Motor neuron (in vitro differentiated cells): ENCODE data around the gene SHOX. TPM values are rescaled to one million over a fixed set of nuclear protein-coding genes. Genes with fewer than 3 reads are reported as not detected.
A peak's percentile ranks its signal among the peaks of the same experiment; 100 is the strongest.
"Not testable (repeated sequence)": the region's sequence is repeated elsewhere in the genome, so short reads cannot be mapped to it uniquely, and the experiment has no call there.

ENCODE experiments used
- ATAC-seq, 8 experiments: fragments of 200-7000 bp; cut with Tn5 transposase; replicated peaks in 6 of 8; 2 replicates each; pipeline ENCODE4 v1.8.0; 2021; ENCODE audit warnings: mild to moderate bottlenecking in 8 of 8, moderate library complexity in 8 of 8
- H3K27ac ChIP-seq, 2 donors: fragments of 250-450 bp; sonication (Bioruptor Pico); 2 replicates each; pipeline ENCODE4 v1.9.0; 2021; ENCODE audit warnings: antibody characterized with exemption in 2 of 2, mild to moderate bottlenecking in 2 of 2, moderate library complexity in 1 of 2
- H3K4me1 ChIP-seq, 2 donors: fragments of 250-450 bp; sonication (Bioruptor Pico); replicated peaks in 1 of 2; 2 replicates each; pipeline ENCODE4 v1.6.1; 2021; ENCODE audit warnings: antibody characterized with exemption in 2 of 2, mild to moderate bottlenecking in 2 of 2, moderate library complexity in 1 of 2
- H3K4me3 ChIP-seq, 5 donors: fragments of 250-450 bp; sonication (Bioruptor Pico); 2 replicates each; pipeline ENCODE4 v1.9.0; 2021; ENCODE audit warnings: antibody characterized with exemption in 5 of 5, mild to moderate bottlenecking in 5 of 5, moderate library complexity in 4 of 5
- WGBS, 10 experiments: fragments of 450-650 bp; shearing (Covaris generic); methylation state at CpG; one replicate each; pipeline ENCODE4 v1.0.0; 2022; 5-methylcytosine and 5-hydroxymethylcytosine counted together
- in situ Hi-C, 9 experiments: fragments of 400-800 bp; cut with MboI; loops; one replicate each; pipeline ENCODE4 v1.15.0; 2021; ENCODE audit warnings: low sequenced_read_pairs in 9 of 9, low pct_unique_long_range_greater_than_20kb in 2 of 9; ENCODE audit not compliant: unreplicated experiment in 9 of 9
- total RNA-seq, 8 experiments: library from RNA; unstranded; fragments of 300-600 nt; gene quantifications; 2 replicates each; pipeline versions ENCODE4 v1.2.3 to v1.2.4, GENCODE V29; 2022

SHOX gene
- total RNA-seq, result under 1 TPM in 7 of 8 experiments, not detected in 1; 0.11 to 0.76 (median 0.23) TPM

DNA sequence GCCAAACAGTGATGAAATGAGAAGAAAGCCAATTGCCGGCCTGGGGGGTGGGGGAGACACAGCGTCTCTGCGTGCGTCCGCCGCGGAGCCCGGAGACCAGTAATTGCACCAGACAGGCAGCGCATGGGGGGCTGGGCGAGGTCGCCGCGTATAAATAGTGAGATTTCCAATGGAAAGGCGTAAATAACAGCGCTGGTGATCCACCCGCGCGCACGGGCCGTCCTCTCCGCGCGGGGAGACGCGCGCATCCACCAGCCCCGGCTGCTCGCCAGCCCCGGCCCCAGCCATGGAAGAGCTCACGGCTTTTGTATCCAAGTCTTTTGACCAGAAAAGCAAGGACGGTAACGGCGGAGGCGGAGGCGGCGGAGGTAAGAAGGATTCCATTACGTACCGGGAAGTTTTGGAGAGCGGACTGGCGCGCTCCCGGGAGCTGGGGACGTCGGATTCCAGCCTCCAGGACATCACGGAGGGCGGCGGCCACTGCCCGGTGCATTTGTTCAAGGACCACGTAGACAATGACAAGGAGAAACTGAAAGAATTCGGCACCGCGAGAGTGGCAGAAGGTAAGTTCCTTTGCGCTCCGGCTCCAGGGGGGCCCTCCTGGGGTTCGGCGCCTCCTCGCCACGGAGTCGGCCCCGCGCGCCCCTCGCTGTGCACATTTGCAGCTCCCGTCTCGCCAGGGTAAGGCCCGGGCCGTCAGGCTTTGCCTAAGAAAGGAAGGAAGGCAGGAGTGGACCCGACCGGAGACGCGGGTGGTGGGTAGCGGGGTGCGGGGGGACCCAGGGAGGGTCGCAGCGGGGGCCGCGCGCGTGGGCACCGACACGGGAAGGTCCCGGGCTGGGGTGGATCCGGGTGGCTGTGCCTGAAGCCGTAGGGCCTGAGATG is at the start of gene SHOX:
TSS of gene SHOX (plus strand) at position 180 of the 885 bp plus-strand sequence. CDS start at position 287, 107 bp downstream.
- in situ Hi-C loops, result no loop called here
- H3K4me3 ChIP-seq, result peak within 1 kb of the TSS in 4 of 5 donors; percentile 6 to 11 (median 8)

DNA sequence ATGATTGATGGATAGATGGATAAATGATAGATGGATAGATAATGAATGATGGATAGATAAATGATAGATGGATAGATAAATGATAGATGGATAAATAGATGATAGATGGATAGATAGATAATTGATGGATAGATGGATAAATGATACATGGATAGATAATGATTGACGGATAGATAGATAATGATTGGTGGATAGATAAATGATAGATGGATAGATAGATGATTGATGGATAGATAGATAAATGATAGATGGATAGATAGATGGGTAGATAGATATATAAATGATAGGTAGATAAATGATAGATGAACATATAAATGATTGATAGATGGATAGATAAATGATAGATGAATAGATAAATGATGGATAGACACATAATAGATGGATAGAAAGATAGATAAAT is 49.5 kb upstream of the SHOX start:
- ATAC-seq, result no peak
- in situ Hi-C loops, result no loop called here
- peaks cover 3 to 6% of the 10 kb centered on the region in 2 donors for H3K4me1 ChIP-seq
- no peak overlapping the region for H3K4me3 ChIP-seq
- H3K27ac ChIP-seq, result no peak overlapping the region
- WGBS, 10 experiments, result 47 to 100% (median 88%) methylated on average over 1 of the region's 1 CpG; no CpG with 5 or more reads in 2 of the 10 experiments

More for the DNA sequence above, at the start of gene SHOX:
- no peak within 1 kb of the TSS for H3K27ac ChIP-seq
- peaks cover 2 to 8% of the 10 kb centered on the region in 2 donors for H3K4me1 ChIP-seq
- ATAC-seq, result no peak
- WGBS, 10 experiments, result 0 to 18% (median 2%) methylated on average over 10 to 31 of the region's 84 CpGs; no CpG with 5 or more reads in 5 of the 10 experiments

GRCh38 chrX:581720-582298 is 48.8 kb upstream of the SHOX start:
- ATAC-seq, result peak in 4 of 8 experiments; percentile 35 to 63 (median 50)
- in situ Hi-C loops, result no loop called here
- no peak overlapping the region for H3K4me3 ChIP-seq
- WGBS, 10 experiments, result 0 to 80% (median 50%) methylated on average over 1 to 4 of the region's 7 CpGs; no CpG with 5 or more reads in 4 of the 10 experiments
- H3K4me1 ChIP-seq, result peaks cover 3 to 6% of the 10 kb centered on the region in 2 donors
- H3K27ac ChIP-seq, result no peak overlapping the region

DNA sequence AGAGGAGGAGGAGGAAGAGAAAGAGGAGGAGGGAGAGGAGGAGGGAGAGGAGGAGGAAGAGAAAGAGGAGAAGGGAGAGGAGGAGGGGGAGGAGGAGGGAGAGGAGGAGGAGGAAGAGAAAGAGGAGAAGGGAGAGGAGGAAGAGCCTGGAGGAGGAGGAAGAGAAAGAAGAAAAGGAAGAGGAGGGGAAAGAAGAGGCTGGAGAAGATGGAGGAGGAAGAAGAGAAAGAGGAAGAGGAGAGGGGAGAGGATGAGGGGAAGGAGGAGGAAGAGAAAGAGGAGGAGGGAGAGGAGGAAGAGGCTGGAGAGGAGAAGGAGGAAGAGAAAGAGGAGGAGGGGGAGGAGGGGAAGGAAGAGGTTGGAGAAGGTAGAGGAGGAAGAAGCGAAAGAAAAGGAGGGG is 46.0 kb upstream of the SHOX start:
- in situ Hi-C loops, result no loop called here
- Histone ChIP-seq H3K27ac (no peak overlapping the region), H3K4me3 (no peak overlapping the region), H3K4me1 (peaks cover 3 to 6% of the 10 kb centered on the region in 2 donors)
- 0% methylated on average over 1 of the region's 1 CpG; no CpG with 5 or more reads in 9 of the 10 experiments for WGBS, 10 experiments
- ATAC-seq, result no peak

GRCh38 chrX:585115-585808 is 45.3 kb upstream of the SHOX start:
- H3K27ac ChIP-seq, result no peak overlapping the region
- ATAC-seq, result peak in 4 of 8 experiments; percentile 50 to 98 (median 97)
- no peak overlapping the region for H3K4me3 ChIP-seq
- H3K4me1 ChIP-seq, result peaks cover 3 to 6% of the 10 kb centered on the region in 2 donors
- 0 to 40% (median 0%) methylated on average over 1 to 6 of the region's 21 CpGs; no CpG with 5 or more reads in 4 of the 10 experiments for WGBS, 10 experiments
- in situ Hi-C loops, result no loop called here

GRCh38 chrX:586351-586750 is 44.2 kb upstream of the SHOX start:
- WGBS, 10 experiments, result 0 to 100% (median 87%) methylated on average over 1 to 6 of the region's 8 CpGs; no CpG with 5 or more reads in 2 of the 10 experiments

DNA sequence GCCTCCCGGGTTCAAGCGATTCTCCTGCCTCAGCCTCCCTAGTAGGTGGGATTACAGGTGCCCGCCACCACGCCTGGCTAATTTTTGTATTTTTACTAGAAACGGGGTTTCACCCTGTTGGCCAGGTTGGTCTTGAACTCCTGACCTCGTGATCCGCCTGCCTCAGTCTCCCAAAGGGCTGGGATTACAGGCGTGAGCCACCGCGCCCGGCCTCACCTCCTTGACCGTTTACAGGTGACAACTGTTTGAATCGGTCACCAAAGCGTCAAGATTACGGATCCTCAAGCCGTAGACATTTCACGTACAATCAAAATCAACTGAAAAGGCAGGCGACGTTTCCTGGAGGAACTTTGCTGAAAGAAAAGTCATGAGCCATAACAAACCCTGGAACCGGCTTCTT is 41.3 kb upstream of the SHOX start:
- ATAC-seq, H3K27ac ChIP-seq, in situ Hi-C loops, H3K4me3 ChIP-seq: not testable (repeated sequence)
- H3K4me1 ChIP-seq, result peaks cover 9 to 10% of the 10 kb centered on the region in 2 donors
- 10 to 96% (median 73%) methylated on average over 2 to 12 of the region's 20 CpGs; no CpG with 5 or more reads in 1 of the 10 experiments for WGBS, 10 experiments

More at GRCh38 chrX:586351-586750, 44.2 kb upstream of the SHOX start:
- Histone ChIP-seq H3K4me1 (peaks cover 9 to 10% of the 10 kb centered on the region in 2 donors), H3K4me3 (no peak overlapping the region), H3K27ac (no peak overlapping the region)
- in situ Hi-C loops, result no loop called here
- ATAC-seq, result no peak

GRCh38 chrX:590693-591404 is 39.7 kb upstream of the SHOX start:
- Histone ChIP-seq H3K4me1 (peaks cover 3 to 7% of the 10 kb centered on the region in 2 donors), H3K4me3 (no peak overlapping the region), H3K27ac (peak overlapping the region in 1 of 2 donors; percentile 21)
- peak in 4 of 8 experiments; percentile 38 to 79 (median 74) for ATAC-seq
- 7 to 100% (median 57%) methylated on average over 2 to 18 of the region's 24 CpGs; no CpG with 5 or more reads in 2 of the 10 experiments for WGBS, 10 experiments
- in situ Hi-C loops, result no loop called here

DNA sequence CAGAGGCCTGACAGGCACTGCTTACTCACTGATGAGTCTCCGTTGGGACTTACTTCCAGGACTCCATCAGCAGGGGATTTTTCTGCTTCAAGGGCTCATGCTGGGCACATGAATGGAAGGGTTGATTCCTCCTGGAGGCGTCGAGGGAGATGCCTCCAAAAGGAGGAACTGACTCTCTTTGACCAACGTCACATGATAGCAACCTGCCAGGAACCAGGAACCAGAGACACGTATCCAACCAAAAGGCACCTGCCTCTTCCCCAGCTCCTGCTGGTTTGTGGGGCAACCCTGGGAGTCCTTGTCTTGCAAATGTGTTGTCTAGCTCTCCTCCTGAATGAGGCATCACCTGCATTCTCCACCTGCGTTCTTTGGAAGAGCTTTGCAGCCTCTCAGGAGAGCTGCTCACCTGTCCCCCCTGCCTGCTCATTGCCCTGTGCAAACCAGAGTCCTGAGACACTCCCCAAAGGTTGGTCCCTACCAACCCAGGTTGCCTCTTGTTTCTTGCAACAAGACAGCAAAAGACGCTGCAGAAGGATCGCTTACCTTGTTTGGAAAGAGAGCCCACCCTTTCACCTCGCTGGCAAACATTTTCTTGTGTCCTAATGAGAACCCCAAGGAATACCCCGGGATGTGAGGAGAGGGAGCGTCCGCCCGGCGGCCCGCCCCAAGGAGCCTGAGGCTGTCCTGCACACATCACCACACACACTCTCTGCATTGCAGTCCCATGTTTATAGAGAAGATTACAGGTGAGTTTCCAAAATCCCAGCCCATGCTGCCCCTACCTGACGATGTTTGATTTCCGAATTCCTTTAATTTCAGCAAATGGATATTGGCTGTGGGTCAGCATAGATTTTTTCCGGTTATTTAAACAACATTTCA is 30.5 kb upstream of the SHOX start:
- in situ Hi-C loops, result no loop called here
- Histone ChIP-seq H3K27ac (no peak overlapping the region), H3K4me1 (no peaks in the 10 kb centered on the region), H3K4me3 (no peak overlapping the region)
- no peak for ATAC-seq
- 6 to 90% (median 68%) methylated on average over 3 to 14 of the region's 18 CpGs; no CpG with 5 or more reads in 1 of the 10 experiments for WGBS, 10 experiments

DNA sequence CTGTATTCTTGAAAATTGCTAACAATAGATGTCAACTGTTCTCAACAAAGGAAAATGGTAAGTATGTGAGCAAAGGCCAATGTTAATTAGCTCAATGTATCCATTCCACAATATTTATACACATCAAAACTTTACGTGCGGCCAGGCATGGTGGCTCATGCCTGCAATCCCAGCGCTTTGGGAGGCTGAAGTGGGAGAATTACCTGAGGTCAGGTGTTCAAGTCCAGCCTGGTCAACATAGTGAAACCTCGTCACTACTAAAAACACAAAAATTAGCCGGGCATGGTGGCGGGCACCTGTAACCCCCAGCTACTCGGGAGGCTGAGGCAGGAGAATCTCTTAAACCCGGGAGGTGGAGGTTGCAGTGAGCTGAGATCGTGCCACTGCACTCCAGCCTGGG is 27.6 kb upstream of the SHOX start:
- 0 to 100% (median 83%) methylated on average over 1 to 6 of the region's 9 CpGs; no CpG with 5 or more reads in 3 of the 10 experiments for WGBS, 10 experiments
- in situ Hi-C loops, H3K4me1 ChIP-seq: not testable (repeated sequence)

DNA sequence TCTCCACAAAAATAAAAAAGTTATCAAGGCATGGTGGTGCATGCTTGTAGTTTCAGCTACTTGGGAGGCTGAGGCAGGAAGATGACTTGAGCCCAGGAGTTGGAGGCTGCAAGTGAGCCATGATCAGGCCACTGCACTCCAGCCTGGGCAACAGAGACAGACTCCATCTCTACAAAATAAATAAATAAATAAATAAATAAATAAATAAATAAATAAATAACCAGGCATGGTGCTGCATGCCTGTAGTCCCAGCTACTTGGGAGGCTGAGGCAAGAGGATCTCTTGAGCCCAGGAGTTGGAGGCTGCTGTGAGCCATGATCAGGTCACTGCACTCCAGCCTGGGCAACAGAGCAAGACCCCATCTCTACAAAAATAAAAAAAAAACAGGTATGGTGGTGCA is 26.0 kb upstream of the SHOX start:
- H3K4me1 ChIP-seq, H3K27ac ChIP-seq, in situ Hi-C loops, ATAC-seq, H3K4me3 ChIP-seq: not testable (repeated sequence)

More for the DNA sequence above, 27.6 kb upstream of the SHOX start:
- H3K4me3 ChIP-seq, ATAC-seq, H3K27ac ChIP-seq: not testable (repeated sequence)
